MM.1S (cell line): Measurements from ENCODE around the gene MRPL20.

Source experiments
- DNase-seq: peaks from one replicate; pipeline ENCODE4 v3.0.0-alpha.2; 2015
- H2AFZ ChIP-seq: fragments of 300-600 bp; sonication (generic); 2 replicates; pipeline ENCODE4 v1.6.0; 2016; ENCODE audit warnings: antibody characterized with exemption, low read length
- H3F3A ChIP-seq: fragments of 300-600 bp; sonication (generic); 2 replicates; pipeline ENCODE4 v1.6.1; 2016; ENCODE audit warnings: mild to moderate bottlenecking, antibody characterized with exemption, low read length, moderate library complexity, mixed read lengths; ENCODE audit not compliant: insufficient read depth
- H3K27ac ChIP-seq: fragments of 300-600 bp; sonication (generic); 2 replicates; pipeline ENCODE4 v1.5.1; 2016; ENCODE audit warnings: mild to moderate bottlenecking, low read length
- H3K27me3 ChIP-seq: fragments of 300-600 bp; sonication (generic); replicated peaks from 2 replicates; pipeline ENCODE4 v1.6.0; 2016; ENCODE audit warnings: low read length; ENCODE audit not compliant: insufficient read depth
- H3K36me3 ChIP-seq: fragments of 300-600 bp; sonication (generic); replicated peaks from 2 replicates; pipeline ENCODE4 v1.6.1; 2016; ENCODE audit warnings: mild to moderate bottlenecking, low read length, mixed read lengths; ENCODE audit not compliant: insufficient read depth
- H3K4me1 ChIP-seq: fragments of 300-600 bp; sonication (generic); 2 replicates; pipeline ENCODE4 v1.6.1; 2016; ENCODE audit warnings: low read length, mixed read lengths
- H3K4me2 ChIP-seq: fragments of 300-600 bp; sonication (generic); 2 replicates; pipeline ENCODE4 v1.6.0; 2016; ENCODE audit warnings: low read depth, low read length
- H3K4me3 ChIP-seq: fragments of 300-600 bp; sonication (generic); 2 replicates; pipeline ENCODE4 v1.5.1; 2016; ENCODE audit warnings: low read length, mixed read lengths
- H3K79me2 ChIP-seq: fragments of 300-600 bp; sonication (generic); 2 replicates; pipeline ENCODE4 v1.6.1; 2016; ENCODE audit warnings: mixed run types, low read length, mixed read lengths
- H3K9ac ChIP-seq: fragments of 300-600 bp; sonication (generic); 2 replicates; pipeline ENCODE4 v1.6.1; 2016; ENCODE audit warnings: low read length, mixed read lengths
- H3K9me2 ChIP-seq: fragments of 300-600 bp; sonication (generic); replicated peaks from 2 replicates; pipeline ENCODE4 v1.6.1; 2016; ENCODE audit warnings: mild to moderate bottlenecking, low read length, mixed read lengths; ENCODE audit not compliant: insufficient read depth
- H3K9me3 ChIP-seq: fragments of 300-600 bp; sonication (generic); replicated peaks from 2 replicates; pipeline ENCODE4 v1.6.1; 2016; ENCODE audit warnings: mild to moderate bottlenecking, low read length, mixed read lengths; ENCODE audit not compliant: insufficient read depth
- H4K20me1 ChIP-seq: fragments of 300-600 bp; sonication (generic); 2 replicates; pipeline ENCODE4 v1.6.1; 2016; ENCODE audit warnings: mild to moderate bottlenecking, low read length, moderate library complexity, mixed read lengths; ENCODE audit not compliant: insufficient read depth
- EZH2 ChIP-seq: fragments of 300-600 bp; sonication (generic); optimal IDR thresholded peaks from 2 replicates; pipeline ENCODE3; 2017; ENCODE audit warnings: low read depth, mild to moderate bottlenecking, antibody characterized with exemption, low read length, mixed read lengths
- EZH2phosphoT487 ChIP-seq: fragments of 300-600 bp; sonication (generic); IDR thresholded peaks from 2 replicates; pipeline ENCODE4 v1.6.1; 2018; ENCODE audit warnings: antibody characterized with exemption, low read length
- TF ChIP-seq, protein P1 (sequence below): fragments of 300-600 bp; sonication (generic); IDR thresholded peaks from 2 replicates; pipeline ENCODE4 v1.5.1; 2016; ENCODE audit warnings: antibody characterized with exemption, low read length, mixed read lengths

The MRPL20 gene

DNA sequence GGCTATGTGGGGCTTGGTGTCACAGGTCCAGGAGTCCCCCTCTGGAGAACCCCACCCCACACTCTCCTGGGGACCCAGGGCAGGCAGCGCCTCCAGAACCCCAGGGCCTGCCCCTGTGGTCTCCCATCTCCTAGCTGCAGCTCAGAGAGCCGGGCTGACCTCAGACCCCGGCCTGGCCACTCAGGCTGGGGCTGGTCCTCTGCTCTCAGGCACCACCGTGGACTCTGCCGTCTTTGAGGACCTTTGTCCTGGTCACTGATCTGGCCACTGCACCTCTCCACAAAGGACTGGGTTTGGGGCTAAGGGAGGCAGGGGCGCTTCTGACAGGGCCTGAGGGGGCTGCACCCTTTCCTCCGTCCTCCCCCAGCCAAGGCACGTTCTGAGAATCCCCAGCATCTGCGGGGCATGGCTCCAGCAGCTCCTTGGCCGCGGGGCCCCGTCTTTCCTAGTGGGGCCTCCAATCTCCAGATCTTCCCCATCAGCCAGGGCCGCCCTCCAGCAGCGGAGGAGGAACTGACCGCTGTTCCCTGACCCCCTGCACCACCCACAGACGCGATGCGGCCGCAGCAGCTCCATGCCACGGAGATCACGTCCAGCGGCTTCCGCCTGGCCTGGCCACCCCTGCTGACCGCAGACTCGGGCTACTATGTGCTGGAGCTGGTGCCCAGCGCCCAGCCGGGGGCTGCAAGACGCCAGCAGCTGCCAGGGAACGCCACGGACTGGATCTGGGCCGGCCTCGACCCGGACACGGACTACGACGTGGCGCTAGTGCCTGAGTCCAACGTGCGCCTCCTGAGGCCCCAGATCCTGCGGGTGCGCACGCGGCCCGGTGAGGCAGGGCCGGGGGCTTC, 31.7 kb upstream of the MRPL20 start:
- no peak overlapping the region for H3K4me3 ChIP-seq

DNA sequence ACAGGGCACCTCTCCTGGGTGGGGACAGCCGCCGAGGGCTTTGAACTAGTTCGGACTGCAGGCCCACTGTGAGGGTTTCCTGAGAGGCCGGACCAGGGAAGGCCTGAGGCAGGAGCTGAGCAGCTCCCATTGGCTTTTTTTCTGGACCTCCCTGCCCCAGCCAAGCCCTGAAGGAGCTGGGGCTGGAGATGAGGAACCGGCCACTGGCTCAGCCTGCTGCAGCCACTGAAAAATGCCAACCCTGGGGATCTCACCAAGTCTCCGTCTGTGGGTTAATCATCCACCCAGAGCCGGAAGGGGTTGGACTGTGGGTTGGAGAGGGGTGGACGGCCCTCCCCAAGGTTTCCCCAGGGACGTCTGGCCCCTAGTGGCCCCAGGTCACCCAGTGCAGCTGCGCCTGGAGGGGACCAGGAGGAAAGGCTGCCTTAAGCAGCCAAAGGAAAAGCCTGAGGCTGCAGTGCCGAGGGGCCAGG, 30.8 kb upstream of the MRPL20 start:
- TF ChIP-seq EZH2phosphoT487 = no peak
- TF ChIP-seq, protein P1, sequence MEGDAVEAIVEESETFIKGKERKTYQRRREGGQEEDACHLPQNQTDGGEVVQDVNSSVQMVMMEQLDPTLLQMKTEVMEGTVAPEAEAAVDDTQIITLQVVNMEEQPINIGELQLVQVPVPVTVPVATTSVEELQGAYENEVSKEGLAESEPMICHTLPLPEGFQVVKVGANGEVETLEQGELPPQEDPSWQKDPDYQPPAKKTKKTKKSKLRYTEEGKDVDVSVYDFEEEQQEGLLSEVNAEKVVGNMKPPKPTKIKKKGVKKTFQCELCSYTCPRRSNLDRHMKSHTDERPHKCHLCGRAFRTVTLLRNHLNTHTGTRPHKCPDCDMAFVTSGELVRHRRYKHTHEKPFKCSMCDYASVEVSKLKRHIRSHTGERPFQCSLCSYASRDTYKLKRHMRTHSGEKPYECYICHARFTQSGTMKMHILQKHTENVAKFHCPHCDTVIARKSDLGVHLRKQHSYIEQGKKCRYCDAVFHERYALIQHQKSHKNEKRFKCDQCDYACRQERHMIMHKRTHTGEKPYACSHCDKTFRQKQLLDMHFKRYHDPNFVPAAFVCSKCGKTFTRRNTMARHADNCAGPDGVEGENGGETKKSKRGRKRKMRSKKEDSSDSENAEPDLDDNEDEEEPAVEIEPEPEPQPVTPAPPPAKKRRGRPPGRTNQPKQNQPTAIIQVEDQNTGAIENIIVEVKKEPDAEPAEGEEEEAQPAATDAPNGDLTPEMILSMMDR = no peak
- TF ChIP-seq EZH2 = no peak
- H3K9me2 ChIP-seq = no peaks in the 10 kb centered on the region
- no peaks in the 10 kb centered on the region for H4K20me1 ChIP-seq
- no peaks in the 10 kb centered on the region for H3K9me3 ChIP-seq
- no peaks in the 10 kb centered on the region for H3F3A ChIP-seq
- no peak for DNase-seq
- no peak overlapping the region for H3K4me2 ChIP-seq
- H3K27ac ChIP-seq = no peak overlapping the region
- H3K4me3 ChIP-seq = no peak overlapping the region
- no peak overlapping the region for H2AFZ ChIP-seq
- H3K9ac ChIP-seq = no peak overlapping the region
- H3K4me1 ChIP-seq = no peaks in the 10 kb centered on the region; the same call in 1 of the 2 replicates
- H3K79me2 ChIP-seq = no peaks in the 10 kb centered on the region
- peaks cover 52% of the 10 kb centered on the region for H3K27me3 ChIP-seq
- H3K36me3 ChIP-seq = no peaks in the 10 kb centered on the region

More for the DNA sequence above, 31.7 kb upstream of the MRPL20 start:
- no peak for DNase-seq
- Histone ChIP-seq H3K9me2 (no peaks in the 10 kb centered on the region), H3K9ac (no peak overlapping the region), H3K27ac (no peak overlapping the region), H3K79me2 (no peaks in the 10 kb centered on the region), H3K27me3 (peaks cover 46% of the 10 kb centered on the region), H3K9me3 (no peaks in the 10 kb centered on the region), H3K36me3 (no peaks in the 10 kb centered on the region), H3K4me1 (no peaks in the 10 kb centered on the region; the same call in 1 of the 2 replicates), H2AFZ (no peak overlapping the region), H3K4me2 (no peak overlapping the region), H3F3A (no peaks in the 10 kb centered on the region), H4K20me1 (no peaks in the 10 kb centered on the region)
- TF ChIP-seq EZH2phosphoT487 = no peak
- no peak for TF ChIP-seq EZH2
- TF ChIP-seq, protein P1 = no peak

DNA sequence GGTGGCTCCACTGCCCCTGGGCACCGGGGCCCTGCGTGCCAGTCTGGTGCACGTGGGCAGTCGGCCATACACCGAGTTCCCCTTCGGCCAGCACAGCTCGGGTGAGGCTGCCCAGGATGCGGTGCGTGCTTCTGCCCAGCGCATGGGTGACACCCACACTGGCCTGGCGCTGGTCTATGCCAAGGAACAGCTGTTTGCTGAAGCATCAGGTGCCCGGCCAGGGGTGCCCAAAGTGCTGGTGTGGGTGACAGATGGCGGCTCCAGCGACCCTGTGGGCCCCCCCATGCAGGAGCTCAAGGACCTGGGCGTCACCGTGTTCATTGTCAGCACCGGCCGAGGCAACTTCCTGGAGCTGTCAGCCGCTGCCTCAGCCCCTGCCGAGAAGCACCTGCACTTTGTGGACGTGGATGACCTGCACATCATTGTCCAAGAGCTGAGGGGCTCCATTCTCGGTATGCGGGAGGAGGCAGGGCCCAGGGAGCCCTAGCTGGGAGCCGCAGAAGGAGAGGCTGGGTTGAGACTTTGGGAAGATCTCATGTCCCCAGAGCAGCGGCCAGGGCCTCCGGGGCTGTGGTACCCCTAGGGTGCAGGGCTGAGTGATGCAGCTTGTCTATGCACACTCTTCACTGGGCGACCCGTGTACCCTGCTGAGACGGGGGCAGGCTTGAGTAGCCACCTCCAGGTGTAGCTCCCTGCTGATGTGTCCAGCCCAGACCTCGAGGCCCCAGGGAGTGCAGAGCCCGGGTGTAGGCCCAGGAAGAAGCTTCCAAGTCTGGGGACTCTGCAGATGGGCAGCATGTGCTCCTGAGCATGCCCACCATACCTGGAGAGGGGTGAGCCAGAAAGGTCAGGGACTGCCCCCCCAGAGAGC, 30.2 kb upstream of the MRPL20 start:
- no peaks in the 10 kb centered on the region for H3K36me3 ChIP-seq
- H3K4me2 ChIP-seq = no peak overlapping the region
- H3K9me3 ChIP-seq = no peaks in the 10 kb centered on the region
- DNase-seq = no peak
- H3K9me2 ChIP-seq = no peaks in the 10 kb centered on the region
- no peak overlapping the region for H3K9ac ChIP-seq
- no peak overlapping the region for H2AFZ ChIP-seq
- no peaks in the 10 kb centered on the region; the same call in 1 of the 2 replicates for H3K4me1 ChIP-seq
- no peaks in the 10 kb centered on the region for H4K20me1 ChIP-seq
- no peaks in the 10 kb centered on the region for H3F3A ChIP-seq
- no peaks in the 10 kb centered on the region for H3K79me2 ChIP-seq
- TF ChIP-seq, protein P1 = no peak
- no peak for TF ChIP-seq EZH2
- TF ChIP-seq EZH2phosphoT487 = no peak
- H3K4me3 ChIP-seq = no peak overlapping the region
- no peak overlapping the region for H3K27ac ChIP-seq
- peaks cover 52% of the 10 kb centered on the region for H3K27me3 ChIP-seq
